DMS53 (cell line): ENCODE results near the gene CCM2.
"Not testable (repeated sequence)": the region's sequence is repeated elsewhere in the genome, so short reads cannot be mapped to it uniquely, and the experiment has no call there.

Experiments
- DNase-seq: peaks from one replicate; lab custom pipeline; 2025; lab: John Stamatoyannopoulos, UW

Gene CCM2

DNA sequence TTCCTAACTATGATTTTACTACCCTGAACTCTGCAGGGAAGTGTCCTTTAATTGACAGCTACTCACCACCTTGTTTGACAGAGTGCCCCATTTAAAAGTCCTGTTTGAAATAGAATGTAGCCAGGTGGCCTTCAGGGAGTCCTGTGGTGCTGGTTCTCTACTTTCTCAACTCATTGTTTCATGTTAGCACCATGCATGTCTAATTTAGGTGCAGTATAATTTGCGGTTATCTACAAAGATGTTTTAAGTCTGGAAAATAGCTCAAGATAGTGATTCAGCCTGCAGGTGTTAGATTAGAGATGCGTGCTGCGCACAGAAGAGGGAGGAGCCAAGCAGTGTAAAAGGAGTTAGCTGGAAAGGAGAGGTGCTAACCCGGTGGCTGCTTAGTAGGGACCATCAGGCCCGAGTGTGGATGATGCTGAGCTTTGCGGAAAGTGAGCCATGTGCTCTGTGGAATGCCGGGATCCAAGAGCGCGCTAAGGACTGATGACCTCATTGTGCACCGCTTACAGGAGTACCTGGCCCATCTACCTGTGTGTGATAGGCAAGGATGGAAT lies 1.2 kb downstream of the CCM2 start:
- peak; percentile 88 for DNase-seq

GRCh38 chr7:45001826-45002225 lies 1.8 kb downstream of the CCM2 start:
- no peak for DNase-seq

DNA sequence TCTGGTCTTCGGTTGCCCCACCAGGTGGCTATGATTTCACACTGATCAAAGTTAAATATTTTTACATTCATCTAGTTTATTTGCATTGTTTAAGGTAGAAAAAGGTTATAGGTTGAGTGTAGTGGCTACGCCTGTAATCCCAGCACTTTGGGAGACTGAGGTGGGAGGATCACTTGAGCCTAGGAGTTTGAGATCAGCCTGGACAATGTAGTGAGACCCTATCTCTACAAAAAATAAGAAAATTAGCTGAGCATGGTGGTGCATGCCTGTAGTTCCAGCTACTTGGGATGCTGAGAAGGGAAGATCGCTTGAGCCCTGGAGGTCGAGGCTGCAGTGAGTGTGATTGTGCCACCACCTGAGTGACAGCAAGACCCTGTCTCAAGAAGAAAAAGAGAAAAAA lies 3.8 kb downstream of the CCM2 start:
- DNase-seq = no peak

- DNase-seq = no peak
These were observed 7.1 kb downstream of the CCM2 start for GRCh38 chr7:45007106-45007505.

DNA sequence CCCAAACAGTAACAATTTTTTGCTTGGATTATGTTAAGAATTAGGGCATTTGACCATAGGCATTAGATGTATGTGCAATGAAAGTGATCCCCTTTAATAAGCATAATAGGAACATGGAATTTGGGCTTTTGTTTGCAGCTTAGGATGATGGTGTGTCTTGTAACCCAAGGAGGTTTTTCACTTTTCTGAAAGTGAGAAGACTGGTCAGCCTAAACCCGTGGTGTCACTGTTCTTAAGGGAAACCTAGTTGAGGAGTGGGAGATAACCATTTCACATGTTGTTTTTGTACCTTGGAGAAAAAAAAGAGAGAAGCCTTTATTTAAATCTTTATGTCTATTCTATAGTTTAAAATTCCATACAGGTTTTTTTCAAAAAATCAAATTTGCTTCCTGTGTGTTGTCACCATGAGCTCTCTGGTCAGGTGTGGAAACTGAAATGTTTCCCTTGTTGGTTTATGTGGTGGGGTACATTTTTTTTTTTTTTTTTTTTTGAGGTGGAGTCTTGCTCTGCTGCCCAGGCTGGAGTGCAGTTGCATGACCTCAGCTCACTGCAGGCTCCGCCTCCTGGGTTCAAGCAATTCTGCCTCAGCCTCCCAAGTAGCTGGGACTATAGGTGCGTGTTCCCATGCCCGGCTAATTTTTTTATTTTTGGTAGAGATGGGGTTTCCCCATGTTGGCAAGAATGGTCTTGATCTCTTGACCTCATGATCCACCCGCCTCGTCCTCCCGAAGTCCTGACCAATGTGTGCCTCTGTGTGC lies 7.7 kb downstream of the CCM2 start:
- no peak for DNase-seq

DNA sequence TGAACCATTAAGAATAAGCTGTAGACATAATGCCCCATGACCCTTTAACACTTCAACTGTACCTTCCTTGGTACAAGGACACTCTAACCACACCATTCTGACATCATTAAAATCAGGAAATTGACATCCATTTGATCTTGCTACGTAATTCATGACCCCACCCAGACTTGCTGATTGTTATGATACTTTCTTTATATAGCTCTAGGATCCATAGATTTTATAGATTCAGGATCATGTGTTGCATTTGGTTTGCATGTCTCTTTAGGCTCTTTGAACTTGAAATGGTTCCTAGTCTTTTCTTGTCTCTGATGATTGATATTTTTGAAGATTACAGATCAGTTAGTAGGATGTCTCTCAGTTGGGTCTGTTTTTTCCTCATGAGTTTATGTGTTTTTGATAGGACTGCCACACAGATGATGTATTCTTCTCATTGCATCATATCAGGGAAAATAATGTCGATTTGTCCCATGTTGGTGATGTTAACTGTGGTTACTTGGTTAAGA lies 13.5 kb downstream of the CCM2 start:
- no peak for DNase-seq

- DNase-seq = no peak
These were observed 15.3 kb downstream of the CCM2 start for GRCh38 chr7:45015313-45015712.

- no peak for DNase-seq
These were observed 17.3 kb downstream of the CCM2 start for GRCh38 chr7:45017253-45017652.

GRCh38 chr7:45020915-45021314 lies 20.9 kb downstream of the CCM2 start:
- DNase-seq = no peak

- no peak for DNase-seq
These were observed 21.7 kb downstream of the CCM2 start for GRCh38 chr7:45021604-45022296.

DNA sequence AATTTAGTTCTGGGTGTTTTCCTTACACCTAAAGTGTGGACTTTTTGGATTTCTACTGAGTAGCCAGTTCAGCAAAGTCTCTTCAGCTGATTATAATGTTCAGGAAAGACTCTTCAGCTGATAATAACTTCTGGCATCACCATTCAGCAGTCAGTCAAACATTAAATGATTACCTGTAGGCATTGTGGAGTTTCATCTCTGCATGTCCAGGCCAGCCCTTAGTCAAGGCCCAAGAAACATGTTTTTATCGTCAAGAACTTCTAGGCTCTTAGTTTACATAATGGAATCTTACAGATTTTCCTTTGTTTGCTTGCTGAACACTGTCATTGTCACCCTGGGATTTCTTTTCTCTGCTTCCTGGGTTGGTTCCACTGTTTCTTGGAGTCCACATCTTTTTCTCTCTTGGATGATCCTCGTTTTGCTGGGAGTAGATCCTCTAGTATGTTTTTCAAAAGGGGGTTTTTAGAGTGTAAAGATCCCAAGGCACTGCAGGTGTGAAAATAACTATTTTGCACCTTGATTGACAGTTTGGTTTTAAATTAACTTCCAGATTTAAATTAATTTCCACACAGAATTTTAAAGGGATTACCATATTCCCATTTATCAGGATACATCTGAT lies 24.2 kb downstream of the CCM2 start:
- DNase-seq = no peak

DNA sequence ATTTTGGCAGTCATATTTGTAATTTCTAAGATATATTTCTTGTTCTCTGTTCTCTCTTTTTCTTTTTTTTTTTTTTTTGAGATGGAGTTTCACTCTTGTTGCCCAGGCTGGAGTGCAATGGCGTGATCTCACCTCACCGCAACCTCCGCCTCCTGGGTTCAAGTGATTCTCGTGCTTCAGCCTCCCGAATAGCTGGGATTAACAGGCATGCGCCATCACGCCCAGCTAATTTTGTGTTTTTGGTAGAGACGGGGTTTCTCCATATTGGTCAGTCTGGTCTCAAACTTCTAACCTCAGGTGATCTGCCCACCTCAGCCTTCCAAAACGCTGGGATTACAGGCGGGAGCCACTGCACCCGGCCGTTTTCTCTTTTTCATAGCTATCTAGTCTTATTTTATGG lies 25.5 kb downstream of the CCM2 start:
- DNase-seq = not testable (repeated sequence)

DNA sequence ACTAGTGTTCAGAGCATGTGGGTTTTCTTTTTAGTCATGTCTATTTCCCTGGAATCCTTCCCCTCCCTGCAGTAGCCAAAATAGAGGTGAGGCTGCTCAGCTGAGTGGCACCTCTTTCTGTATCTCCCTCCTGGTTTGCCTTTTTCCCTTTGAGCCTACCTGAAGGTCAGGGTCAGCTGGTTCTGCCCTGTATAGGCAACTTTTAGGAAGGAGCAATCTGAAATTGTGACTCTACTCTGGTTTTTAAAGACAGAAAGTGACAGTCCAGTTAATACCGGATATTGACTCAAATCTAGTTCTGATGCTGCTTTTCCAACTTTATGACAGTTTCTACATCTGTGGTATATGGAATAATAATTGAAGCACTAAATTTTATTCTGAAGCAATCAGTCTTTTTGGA lies 26.0 kb downstream of the CCM2 start:
- no peak for DNase-seq

DNA sequence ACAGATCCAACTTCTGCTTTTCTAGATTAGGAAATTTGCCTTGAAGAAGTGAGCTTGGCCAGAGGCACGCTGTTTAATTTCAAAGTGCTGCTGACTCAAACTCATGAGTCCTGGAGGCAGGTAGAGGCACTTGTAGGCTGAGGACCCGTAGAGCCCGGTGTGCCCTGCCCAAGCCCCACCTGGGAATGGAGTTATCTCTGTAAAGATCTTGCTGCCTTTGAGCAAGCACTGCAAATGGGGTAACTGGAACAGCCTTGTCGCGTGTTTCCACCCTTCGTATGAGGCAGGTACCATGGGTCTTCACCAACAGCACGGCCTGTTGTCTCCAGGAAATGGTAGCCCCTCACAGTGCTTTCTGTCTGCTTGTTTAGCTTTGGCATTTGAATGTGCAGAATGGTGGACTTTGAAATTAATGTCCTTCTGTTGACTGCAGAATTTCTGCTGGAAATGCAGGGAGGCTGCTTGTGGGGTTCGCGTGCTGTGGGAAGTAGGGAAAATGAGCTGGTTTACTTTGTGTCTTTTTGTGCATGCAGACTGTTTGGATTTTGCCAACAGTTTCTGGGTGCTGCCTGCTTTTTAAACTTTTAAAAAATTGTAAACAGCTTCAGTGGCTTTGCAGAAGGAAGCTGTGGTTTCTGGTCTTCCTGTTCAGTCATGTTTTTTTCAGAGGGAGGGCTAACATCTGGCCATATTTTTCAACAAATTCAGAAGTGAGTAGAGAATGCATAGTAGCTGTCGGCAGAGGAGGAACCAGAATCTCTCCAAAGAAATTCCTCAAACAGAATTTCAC lies 27.2 kb downstream of the CCM2 start:
- no peak for DNase-seq

DNA sequence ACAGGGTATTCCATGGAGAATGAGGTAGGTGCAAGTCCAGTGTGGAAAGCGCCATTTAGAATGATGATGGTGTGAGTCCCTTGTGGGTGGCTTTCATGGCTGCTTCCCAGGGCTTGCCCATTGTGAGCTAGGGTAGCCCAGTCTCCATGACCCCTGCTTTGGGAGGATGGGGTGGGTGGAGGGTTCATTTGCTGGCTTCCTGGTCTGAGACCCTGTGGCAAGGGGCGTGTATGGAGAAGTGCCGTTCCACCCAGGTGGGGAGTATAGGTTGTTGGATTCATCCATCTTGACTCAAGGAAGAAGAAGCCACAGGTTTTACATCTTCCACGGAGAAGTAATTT lies 27.7 kb downstream of the CCM2 start:
- no peak for DNase-seq

DNA sequence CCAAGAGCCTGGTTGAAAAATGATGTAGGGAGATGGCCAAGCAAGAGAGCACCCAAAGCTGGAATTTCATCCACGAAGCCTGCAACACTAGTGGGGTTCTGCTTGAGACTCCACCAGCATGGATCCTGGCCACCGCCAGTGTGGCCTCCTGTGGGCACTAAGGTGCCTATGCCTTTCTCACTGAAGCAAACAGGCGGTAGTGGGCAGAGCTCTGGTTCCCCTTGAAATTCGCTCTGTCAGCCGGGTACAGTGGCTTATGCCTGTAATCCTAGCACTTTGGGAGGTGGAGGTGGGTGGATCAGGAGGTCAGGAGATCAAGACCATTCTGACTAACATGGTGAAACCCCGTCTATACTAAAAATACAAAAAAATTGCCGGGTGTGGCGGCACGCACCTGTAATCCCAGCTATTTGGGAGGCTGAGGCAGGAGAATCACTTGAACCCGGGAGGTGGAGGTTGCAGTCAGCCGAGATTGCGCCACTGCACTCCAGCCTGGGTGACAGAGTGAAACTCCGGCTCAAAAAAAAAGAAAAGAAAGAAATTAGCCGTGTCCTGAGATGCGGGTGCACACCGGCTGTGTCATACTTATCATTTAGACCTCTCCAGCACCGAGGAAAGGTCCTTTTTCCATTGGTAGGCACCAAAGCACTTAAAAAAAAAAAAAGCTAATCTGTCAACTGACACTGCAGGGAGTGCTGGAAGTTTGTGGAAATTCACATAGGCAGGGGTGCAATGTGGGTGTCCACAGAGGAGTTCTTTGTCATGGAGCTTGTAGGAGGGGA lies 28.3 kb downstream of the CCM2 start:
- no peak for DNase-seq

DNA sequence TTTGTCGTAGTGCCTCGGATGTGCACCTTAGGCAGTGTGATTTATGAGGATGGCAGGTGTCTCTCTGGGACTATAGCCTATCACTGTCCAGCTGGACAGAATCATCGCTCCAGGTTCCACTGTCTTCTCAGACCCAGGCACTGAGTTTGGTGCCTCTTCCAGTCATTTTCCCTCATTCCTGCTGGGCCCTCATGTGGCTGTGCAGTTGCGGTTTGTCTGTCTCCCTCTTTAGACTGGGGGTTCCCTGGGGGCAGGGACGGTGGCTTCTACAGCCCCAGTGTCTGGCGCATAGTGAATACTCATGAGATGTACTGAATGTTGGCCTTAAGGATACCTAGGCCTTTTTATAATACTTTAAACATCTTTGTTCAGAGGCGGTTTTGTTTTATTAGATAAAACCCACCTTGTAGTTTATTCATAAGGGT lies 28.9 kb downstream of the CCM2 start:
- DNase-seq = no peak

GRCh38 chr7:45031829-45032228 lies 31.8 kb downstream of the CCM2 start:
- peak; percentile 62 for DNase-seq

GRCh38 chr7:45032421-45032820 lies 32.4 kb downstream of the CCM2 start:
- no peak for DNase-seq

- DNase-seq = no peak
These were observed 33.4 kb downstream of the CCM2 start for GRCh38 chr7:45033261-45033930.

DNA sequence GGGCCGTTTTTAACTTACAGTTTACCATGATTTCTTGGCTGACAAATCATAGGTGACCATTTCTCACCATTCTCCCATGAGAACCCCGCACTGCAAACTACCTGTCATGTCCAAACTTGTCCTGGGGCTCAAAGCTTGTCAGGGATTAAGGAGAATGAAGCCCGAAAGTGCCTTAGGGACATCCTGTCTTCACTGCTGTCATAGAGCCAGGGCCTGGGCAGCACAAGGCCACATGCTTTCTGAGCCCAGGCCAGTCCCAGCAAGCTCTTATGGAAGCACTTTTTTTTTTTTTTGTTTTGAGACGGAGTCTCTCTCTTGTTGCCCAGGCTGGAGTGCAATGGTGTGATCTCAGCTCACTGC lies 33.9 kb downstream of the CCM2 start:
- no peak for DNase-seq
